ENCODE measurements around the gene TJAP1.

- TF ChIP-seq GLIS3 (CRISPR knock-in tag; IDR thresholded peaks at IDR 0.05): no peak
- TF ChIP-seq ARNTL (CRISPR knock-in tag; IDR thresholded peaks at IDR 0.05; ENCODE audit: borderline replicate concordance, low read depth): no peak
- TF ChIP-seq, protein P1, sequence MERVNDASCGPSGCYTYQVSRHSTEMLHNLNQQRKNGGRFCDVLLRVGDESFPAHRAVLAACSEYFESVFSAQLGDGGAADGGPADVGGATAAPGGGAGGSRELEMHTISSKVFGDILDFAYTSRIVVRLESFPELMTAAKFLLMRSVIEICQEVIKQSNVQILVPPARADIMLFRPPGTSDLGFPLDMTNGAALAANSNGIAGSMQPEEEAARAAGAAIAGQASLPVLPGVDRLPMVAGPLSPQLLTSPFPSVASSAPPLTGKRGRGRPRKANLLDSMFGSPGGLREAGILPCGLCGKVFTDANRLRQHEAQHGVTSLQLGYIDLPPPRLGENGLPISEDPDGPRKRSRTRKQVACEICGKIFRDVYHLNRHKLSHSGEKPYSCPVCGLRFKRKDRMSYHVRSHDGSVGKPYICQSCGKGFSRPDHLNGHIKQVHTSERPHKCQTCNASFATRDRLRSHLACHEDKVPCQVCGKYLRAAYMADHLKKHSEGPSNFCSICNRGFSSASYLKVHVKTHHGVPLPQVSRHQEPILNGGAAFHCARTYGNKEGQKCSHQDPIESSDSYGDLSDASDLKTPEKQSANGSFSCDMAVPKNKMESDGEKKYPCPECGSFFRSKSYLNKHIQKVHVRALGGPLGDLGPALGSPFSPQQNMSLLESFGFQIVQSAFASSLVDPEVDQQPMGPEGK (CRISPR knock-in tag; IDR thresholded peaks at IDR 0.05; ENCODE audit: borderline replicate concordance): no peak
- TF ChIP-seq, protein P2, sequence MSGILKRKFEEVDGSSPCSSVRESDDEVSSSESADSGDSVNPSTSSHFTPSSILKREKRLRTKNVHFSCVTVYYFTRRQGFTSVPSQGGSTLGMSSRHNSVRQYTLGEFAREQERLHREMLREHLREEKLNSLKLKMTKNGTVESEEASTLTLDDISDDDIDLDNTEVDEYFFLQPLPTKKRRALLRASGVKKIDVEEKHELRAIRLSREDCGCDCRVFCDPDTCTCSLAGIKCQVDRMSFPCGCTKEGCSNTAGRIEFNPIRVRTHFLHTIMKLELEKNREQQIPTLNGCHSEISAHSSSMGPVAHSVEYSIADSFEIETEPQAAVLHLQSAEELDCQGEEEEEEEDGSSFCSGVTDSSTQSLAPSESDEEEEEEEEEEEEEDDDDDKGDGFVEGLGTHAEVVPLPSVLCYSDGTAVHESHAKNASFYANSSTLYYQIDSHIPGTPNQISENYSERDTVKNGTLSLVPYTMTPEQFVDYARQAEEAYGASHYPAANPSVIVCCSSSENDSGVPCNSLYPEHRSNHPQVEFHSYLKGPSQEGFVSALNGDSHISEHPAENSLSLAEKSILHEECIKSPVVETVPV (CRISPR knock-in tag; IDR thresholded peaks at IDR 0.05): no peak
- TF ChIP-seq TOX (CRISPR knock-in tag; IDR thresholded peaks at IDR 0.05; ENCODE audit: borderline replicate concordance): no peak
- TF ChIP-seq CREB5 (CRISPR knock-in tag; IDR thresholded peaks at IDR 0.05; ENCODE audit: low read depth): no peak
- TF ChIP-seq, protein P3, sequence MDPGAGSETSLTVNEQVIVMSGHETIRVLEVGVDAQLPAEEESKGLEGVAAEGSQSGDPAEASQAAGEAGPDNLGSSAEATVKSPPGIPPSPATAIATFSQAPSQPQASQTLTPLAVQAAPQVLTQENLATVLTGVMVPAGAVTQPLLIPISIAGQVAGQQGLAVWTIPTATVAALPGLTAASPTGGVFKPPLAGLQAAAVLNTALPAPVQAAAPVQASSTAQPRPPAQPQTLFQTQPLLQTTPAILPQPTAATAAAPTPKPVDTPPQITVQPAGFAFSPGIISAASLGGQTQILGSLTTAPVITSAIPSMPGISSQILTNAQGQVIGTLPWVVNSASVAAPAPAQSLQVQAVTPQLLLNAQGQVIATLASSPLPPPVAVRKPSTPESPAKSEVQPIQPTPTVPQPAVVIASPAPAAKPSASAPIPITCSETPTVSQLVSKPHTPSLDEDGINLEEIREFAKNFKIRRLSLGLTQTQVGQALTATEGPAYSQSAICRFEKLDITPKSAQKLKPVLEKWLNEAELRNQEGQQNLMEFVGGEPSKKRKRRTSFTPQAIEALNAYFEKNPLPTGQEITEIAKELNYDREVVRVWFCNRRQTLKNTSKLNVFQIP (CRISPR knock-in tag; IDR thresholded peaks at IDR 0.05; ENCODE audit: borderline replicate concordance, low read depth): no peak
- no peak for TF ChIP-seq ZNF70 (CRISPR knock-in tag; IDR thresholded peaks at IDR 0.05)
- TF ChIP-seq BACH2 (CRISPR knock-in tag; IDR thresholded peaks at IDR 0.05; ENCODE audit: borderline replicate concordance): no peak
- TF ChIP-seq RARB (CRISPR knock-in tag; IDR thresholded peaks at IDR 0.05): no peak
- TF ChIP-seq ZFP3 (CRISPR knock-in tag; IDR thresholded peaks at IDR 0.05): no peak
- TF ChIP-seq, protein P4, sequence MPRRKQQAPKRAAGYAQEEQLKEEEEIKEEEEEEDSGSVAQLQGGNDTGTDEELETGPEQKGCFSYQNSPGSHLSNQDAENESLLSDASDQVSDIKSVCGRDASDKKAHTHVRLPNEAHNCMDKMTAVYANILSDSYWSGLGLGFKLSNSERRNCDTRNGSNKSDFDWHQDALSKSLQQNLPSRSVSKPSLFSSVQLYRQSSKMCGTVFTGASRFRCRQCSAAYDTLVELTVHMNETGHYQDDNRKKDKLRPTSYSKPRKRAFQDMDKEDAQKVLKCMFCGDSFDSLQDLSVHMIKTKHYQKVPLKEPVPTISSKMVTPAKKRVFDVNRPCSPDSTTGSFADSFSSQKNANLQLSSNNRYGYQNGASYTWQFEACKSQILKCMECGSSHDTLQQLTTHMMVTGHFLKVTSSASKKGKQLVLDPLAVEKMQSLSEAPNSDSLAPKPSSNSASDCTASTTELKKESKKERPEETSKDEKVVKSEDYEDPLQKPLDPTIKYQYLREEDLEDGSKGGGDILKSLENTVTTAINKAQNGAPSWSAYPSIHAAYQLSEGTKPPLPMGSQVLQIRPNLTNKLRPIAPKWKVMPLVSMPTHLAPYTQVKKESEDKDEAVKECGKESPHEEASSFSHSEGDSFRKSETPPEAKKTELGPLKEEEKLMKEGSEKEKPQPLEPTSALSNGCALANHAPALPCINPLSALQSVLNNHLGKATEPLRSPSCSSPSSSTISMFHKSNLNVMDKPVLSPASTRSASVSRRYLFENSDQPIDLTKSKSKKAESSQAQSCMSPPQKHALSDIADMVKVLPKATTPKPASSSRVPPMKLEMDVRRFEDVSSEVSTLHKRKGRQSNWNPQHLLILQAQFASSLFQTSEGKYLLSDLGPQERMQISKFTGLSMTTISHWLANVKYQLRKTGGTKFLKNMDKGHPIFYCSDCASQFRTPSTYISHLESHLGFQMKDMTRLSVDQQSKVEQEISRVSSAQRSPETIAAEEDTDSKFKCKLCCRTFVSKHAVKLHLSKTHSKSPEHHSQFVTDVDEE (CRISPR knock-in tag; IDR thresholded peaks at IDR 0.05): no peak
- no peak for TF ChIP-seq ZC3H10 (CRISPR knock-in tag; IDR thresholded peaks at IDR 0.05)
These were observed 34.4 kb upstream of the TJAP1 start for GRCh38 chr6:43442935-43443334.
